GM06990 (cell line): Measurements from ENCODE around the gene FES.

Experiments
- DNase-seq: peaks from one replicate; pipeline ENCODE4 v3.0.0-alpha.2; 2011; ENCODE audit not compliant: insufficient read length; ENCODE audit errors: extremely low read depth
- H3K27me3 ChIP-seq: replicated peaks from 2 replicates; pipeline ENCODE4 v1.6.0; 2011; ENCODE audit warnings: low read length; ENCODE audit not compliant: control insufficient read depth, insufficient read depth
- H3K36me3 ChIP-seq: 2 replicates; pipeline ENCODE4 v1.5.1; 2011; ENCODE audit warnings: low read length; ENCODE audit not compliant: control insufficient read depth, insufficient read depth
- H3K4me3 ChIP-seq: replicated peaks from 2 replicates; pipeline ENCODE4 v1.5.1; 2011; ENCODE audit warnings: low read depth, mild to moderate bottlenecking, control low read depth, low read length
- TF ChIP-seq, protein P1 (sequence below): IDR thresholded peaks from 2 replicates; pipeline ENCODE4 v1.5.1; 2011; ENCODE audit warnings: low read length, control low read depth, mild to moderate bottlenecking, inconsistent platforms; ENCODE audit not compliant: insufficient read depth, poor library complexity, severe bottlenecking

FES gene

DNA sequence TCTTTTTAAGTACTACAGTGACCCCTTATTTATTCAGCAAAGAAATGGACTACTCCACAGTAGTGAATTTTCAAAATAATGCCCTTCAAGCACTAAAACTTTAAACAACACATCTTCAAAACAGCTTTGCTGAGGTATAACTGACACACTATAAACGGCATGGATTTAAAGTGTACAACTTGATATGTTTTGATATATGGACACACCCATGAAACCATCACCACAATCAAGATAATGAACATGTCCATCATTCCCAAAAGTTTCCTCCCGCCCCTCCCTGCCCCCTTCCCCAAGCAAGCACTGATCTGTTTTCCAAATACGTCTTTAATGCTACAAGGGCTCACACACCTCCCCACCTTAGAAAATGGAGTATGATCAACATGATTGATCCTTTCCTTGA lies 17.5 kb upstream of the FES start:
- TF ChIP-seq, protein P1, sequence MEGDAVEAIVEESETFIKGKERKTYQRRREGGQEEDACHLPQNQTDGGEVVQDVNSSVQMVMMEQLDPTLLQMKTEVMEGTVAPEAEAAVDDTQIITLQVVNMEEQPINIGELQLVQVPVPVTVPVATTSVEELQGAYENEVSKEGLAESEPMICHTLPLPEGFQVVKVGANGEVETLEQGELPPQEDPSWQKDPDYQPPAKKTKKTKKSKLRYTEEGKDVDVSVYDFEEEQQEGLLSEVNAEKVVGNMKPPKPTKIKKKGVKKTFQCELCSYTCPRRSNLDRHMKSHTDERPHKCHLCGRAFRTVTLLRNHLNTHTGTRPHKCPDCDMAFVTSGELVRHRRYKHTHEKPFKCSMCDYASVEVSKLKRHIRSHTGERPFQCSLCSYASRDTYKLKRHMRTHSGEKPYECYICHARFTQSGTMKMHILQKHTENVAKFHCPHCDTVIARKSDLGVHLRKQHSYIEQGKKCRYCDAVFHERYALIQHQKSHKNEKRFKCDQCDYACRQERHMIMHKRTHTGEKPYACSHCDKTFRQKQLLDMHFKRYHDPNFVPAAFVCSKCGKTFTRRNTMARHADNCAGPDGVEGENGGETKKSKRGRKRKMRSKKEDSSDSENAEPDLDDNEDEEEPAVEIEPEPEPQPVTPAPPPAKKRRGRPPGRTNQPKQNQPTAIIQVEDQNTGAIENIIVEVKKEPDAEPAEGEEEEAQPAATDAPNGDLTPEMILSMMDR: no peak
- Histone ChIP-seq H3K36me3 (no peaks in the 10 kb centered on the region), H3K4me3 (no peak overlapping the region), H3K27me3 (no peaks in the 10 kb centered on the region)
- no peak for DNase-seq

DNA sequence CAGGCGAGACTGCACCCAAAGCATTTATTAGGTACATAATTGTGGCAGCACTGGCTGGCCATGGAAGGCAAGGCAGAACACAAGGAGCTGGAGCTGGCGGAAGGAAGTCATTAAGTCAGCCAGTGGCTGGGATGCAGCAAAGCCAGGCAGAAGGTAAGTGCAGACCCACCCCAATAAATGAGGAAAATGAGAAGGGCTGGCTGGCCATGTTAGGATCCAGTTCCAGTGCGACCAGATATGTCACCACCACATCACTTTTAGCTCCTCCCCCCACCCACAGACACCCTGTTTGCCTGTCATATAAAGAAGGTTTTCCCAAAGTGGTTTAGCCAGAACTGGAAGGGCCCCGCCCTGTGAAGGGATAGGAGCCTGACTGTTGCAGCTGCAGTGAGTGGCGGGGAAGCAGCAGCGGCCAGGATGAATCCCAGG lies 16.0 kb upstream of the FES start, which contains the start of gene FURIN:
TSS of gene FURIN (plus strand) at position 328 of the 429 bp plus-strand sequence. CDS start 7,153 bp downstream, outside the sequence.
- no peak within 1 kb of the TSS for H3K4me3 ChIP-seq
- no peaks in the 10 kb centered on the region for H3K27me3 ChIP-seq
- no peaks in the 10 kb centered on the region for H3K36me3 ChIP-seq
- TF ChIP-seq, protein P1: no peak
- DNase-seq: no peak

DNA sequence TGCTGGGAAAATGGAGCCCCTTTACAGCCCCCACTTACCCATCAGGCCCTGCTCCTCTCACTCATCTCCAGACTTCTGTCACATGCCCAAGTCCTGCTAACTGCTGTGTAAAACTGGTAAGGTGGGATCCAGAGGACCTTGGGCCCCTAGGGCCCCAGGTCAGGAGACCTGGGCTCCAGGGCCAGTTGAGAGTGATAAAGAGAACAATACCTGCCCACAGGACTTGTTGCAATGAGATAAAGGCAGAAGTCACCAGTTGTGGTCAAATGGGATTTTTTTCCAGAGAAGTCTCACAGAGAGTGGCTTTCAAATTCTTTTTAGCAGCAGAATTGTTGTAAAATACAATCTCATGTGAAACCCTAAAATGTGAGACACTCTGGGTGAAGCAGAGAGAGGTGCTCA lies 15.2 kb upstream of the FES start:
- Histone ChIP-seq H3K27me3 (no peaks in the 10 kb centered on the region), H3K36me3 (no peaks in the 10 kb centered on the region; the same call in 1 of the 2 replicates), H3K4me3 (no peak overlapping the region)
- DNase-seq: no peak
- TF ChIP-seq, protein P1: no peak

DNA sequence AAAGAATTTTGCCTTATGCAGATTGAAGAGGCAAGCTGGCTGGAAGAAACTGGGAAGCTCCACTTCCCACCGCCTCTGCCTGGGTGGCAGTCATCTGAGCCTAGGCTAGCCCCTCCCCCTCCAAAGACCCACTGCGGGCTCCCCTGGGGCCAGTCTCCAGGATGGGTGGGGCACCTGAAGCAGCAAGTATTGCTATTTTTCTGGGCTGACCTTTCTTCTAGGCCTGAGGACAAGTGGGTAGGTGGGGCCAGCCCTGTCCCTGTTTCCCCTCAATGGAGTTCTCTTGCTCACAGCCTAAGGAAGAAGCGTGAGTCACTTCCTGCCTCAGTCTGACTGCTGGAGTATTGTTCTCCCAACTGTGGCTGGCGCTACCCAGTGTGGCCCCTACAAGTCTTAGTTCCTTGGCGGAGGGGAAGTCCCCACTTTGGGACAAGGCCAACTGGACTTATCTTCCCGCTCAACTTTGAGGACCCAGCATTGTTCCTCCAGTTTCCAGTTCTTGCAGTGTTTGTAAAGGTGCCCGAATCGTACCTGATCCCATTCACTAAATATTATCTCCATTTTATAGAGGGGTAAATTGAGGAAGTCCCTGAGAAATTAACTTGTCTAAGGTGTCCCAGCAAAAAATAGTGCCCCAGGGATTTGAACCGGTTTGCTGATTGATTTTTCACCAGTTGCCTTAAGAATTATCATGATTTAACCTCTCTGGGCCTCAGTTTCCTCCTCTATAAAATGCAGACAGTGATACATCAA lies 14.5 kb upstream of the FES start:
- H3K36me3 ChIP-seq: no peaks in the 10 kb centered on the region; the same call in 1 of the 2 replicates
- DNase-seq: no peak
- H3K27me3 ChIP-seq: no peaks in the 10 kb centered on the region
- TF ChIP-seq, protein P1: no peak
- H3K4me3 ChIP-seq: no peak overlapping the region; the same call in 1 of the 2 replicates

DNA sequence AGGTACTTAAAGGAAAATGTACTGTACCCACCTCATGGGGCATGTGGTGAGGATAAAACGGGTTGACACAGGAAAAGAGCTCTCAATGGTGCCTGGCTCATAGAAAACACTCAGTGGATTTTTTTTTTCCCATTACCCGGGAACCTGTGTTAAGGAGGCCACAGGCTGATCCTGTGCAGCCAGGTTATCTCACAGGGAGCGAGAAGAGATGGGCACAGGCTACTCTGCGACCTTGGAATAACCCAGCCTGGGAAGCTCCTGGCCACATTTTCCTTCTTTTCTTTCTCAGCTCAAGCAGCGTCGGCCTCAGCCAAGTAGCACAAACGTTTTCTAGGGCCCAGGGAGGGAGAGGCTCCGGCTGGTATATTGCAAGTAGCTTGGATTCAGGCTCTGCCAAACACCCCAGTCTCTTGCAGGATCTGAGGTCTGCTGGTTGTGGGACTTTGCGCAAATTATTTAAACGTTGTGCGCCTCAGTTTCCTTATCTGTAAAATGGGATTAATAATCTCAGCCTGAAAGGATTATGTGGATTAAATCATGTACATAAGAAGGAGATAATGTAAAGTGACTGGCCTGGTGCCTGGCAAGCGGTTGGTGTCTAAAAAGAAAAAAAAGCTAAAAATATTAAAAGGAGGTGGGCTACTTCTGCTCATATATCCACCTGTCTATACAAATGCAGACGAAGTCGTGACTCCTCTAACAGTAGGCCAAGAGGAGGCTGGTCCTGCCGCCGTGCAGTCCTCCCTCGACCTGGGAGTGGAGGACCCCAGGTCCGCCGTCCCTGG lies 13.8 kb upstream of the FES start:
- Histone ChIP-seq H3K27me3 (no peaks in the 10 kb centered on the region), H3K36me3 (no peaks in the 10 kb centered on the region; the same call in none of the 2 replicates), H3K4me3 (peak overlapping the region; percentile 71)
- TF ChIP-seq, protein P1: no peak
- no peak for DNase-seq
